CD4-positive, alpha-beta T cell treated with Interleukin-2 at 100 ng/mL for 4 hours (primary cell): ENCODE measurements around the gene MCRIP1.
"Not testable (repeated sequence)": the region's sequence is repeated elsewhere in the genome, so short reads cannot be mapped to it uniquely, and the experiment has no call there.

Experiments used
- DNase-seq: peaks from one replicate; pipeline ENCODE4 v3.0.0-alpha.2; 2020; ENCODE audit warnings: low spot score

MCRIP1 gene

GRCh38 chr17:81840826-81841778 is 8.0 kb upstream of the MCRIP1 start:
- DNase-seq = no peak

GRCh38 chr17:81840059-81840458 is 7.0 kb upstream of the MCRIP1 start:
- DNase-seq = not testable (repeated sequence)

GRCh38 chr17:81839301-81839700 is 6.2 kb upstream of the MCRIP1 start:
- no peak for DNase-seq

- no peak for DNase-seq
These were observed 5.7 kb upstream of the MCRIP1 start for GRCh38 chr17:81838753-81839255.

- DNase-seq = no peak
These were observed 4.5 kb upstream of the MCRIP1 start for GRCh38 chr17:81837641-81838040.

- no peak for DNase-seq
These were observed 1.8 kb upstream of the MCRIP1 start, which contains the start of gene PPP1R27 for GRCh38 chr17:81834831-81835267. PPP1R27 (minus strand) TSS chr17:81835050; CDS start chr17:81834953, 97 bp downstream.

- DNase-seq = no peak
These were observed 1.1 kb upstream of the MCRIP1 start for GRCh38 chr17:81833921-81834830.

- peak; percentile 29 for DNase-seq
These were observed 407 bp downstream of the MCRIP1 start for GRCh38 chr17:81832608-81833159.

- DNase-seq = peak; percentile 46
These were observed 1.0 kb downstream of the MCRIP1 start for GRCh38 chr17:81831957-81832607.

GRCh38 chr17:81831563-81831956 is 1.5 kb downstream of the MCRIP1 start:
- DNase-seq = no peak

GRCh38 chr17:81829858-81830257 is 3.2 kb downstream of the MCRIP1 start:
- no peak for DNase-seq

GRCh38 chr17:81828656-81829055 is 4.4 kb downstream of the MCRIP1 start:
- no peak for DNase-seq

GRCh38 chr17:81825841-81826466 is 7.1 kb downstream of the MCRIP1 start:
- no peak for DNase-seq

GRCh38 chr17:81824595-81824994 is 8.5 kb downstream of the MCRIP1 start:
- DNase-seq = no peak

- no peak for DNase-seq
These were observed 9.1 kb downstream of the MCRIP1 start for GRCh38 chr17:81823820-81824550.

- no peak for DNase-seq
These were observed 9.9 kb downstream of the MCRIP1 start for GRCh38 chr17:81822996-81823819.

GRCh38 chr17:81822312-81822637 is 10.8 kb downstream of the MCRIP1 start:
- no peak for DNase-seq

- DNase-seq = peak; percentile 33
These were observed 11.3 kb downstream of the MCRIP1 start for GRCh38 chr17:81821603-81822311.

GRCh38 chr17:81821147-81821546 is 11.9 kb downstream of the MCRIP1 start:
- DNase-seq = no peak
